ENCODE data around the gene FOXK1. TPM values are rescaled to one million over a fixed set of nuclear protein-coding genes. Genes with fewer than 3 reads are reported as not detected.

Gene FOXK1
- total RNA-seq, 1 donor from 2014 or later = 53.6 TPM

GRCh38 chr7:4744391-4745264 lies 62.5 kb downstream of the FOXK1 start:
- Mint-ChIP-seq H3K9me3 (ENCODE audit: unreplicated experiment) (no peaks in the 10 kb centered on the region), H3K4me1 (ENCODE audit: low read depth, unreplicated experiment) (peaks cover 44% of the 10 kb centered on the region)

GRCh38 chr7:4745265-4745919 lies 63.3 kb downstream of the FOXK1 start:
- H3K4me1 Mint-ChIP-seq (ENCODE audit: low read depth, unreplicated experiment) = peaks cover 40% of the 10 kb centered on the region
- Histone ChIP-seq H3K4me2 (ENCODE audit: low read length) (peak overlapping the region; percentile 80), H3K27me3 (ENCODE audit: insufficient read depth, low read length) (no peaks in the 10 kb centered on the region), H3K9ac (ENCODE audit: low read length) (peak overlapping the region; percentile 82), H2AFZ (ENCODE audit: low read depth, low read length) (no peak overlapping the region), H4K20me1 (ENCODE audit: insufficient read depth, low read length) (peaks cover 4% of the 10 kb centered on the region), H3K79me2 (ENCODE audit: insufficient read depth, low read length) (peaks cover 55% of the 10 kb centered on the region), H3K4me3 (ENCODE audit: insufficient read depth, low read depth, low read length) (peak overlapping the region; percentile 30), H3K27ac (ENCODE audit: low read depth, low read length) (peak overlapping the region; percentile 93), H3K9me3 (ENCODE audit: insufficient read depth, low read depth, low read length) (no peaks in the 10 kb centered on the region), H3K4me1 (ENCODE audit: insufficient read depth, low read length) (peaks cover 30% of the 10 kb centered on the region), H3K36me3 (ENCODE audit: insufficient read depth, low read length) (peaks cover 5% of the 10 kb centered on the region)
- FAIRE-seq = no peak
- peak overlapping the region; percentile 45 for H3K4me3 Mint-ChIP-seq (ENCODE audit: unreplicated experiment)
- DNase-seq (ENCODE audit: low read depth) = no peak
- no peaks in the 10 kb centered on the region for H3K9me3 Mint-ChIP-seq (ENCODE audit: unreplicated experiment)
- TF ChIP-seq EZH2 (IDR thresholded peaks at IDR 0.05; ENCODE audit: insufficient read depth, low read length) (no peak), CTCF (IDR thresholded peaks at IDR 0.05; ENCODE audit: insufficient read depth, low read depth, low read length) (no peak)
- peaks cover 44% of the 10 kb centered on the region for H3K36me3 Mint-ChIP-seq (ENCODE audit: low read depth, unreplicated experiment)
- peak overlapping the region; percentile 96 for H3K27ac Mint-ChIP-seq (ENCODE audit: unreplicated experiment)
- no peaks in the 10 kb centered on the region for H3K27me3 Mint-ChIP-seq (ENCODE audit: low read depth, unreplicated experiment)

More at GRCh38 chr7:4744391-4745264, 62.5 kb downstream of the FOXK1 start:
- Mint-ChIP-seq H3K36me3 (ENCODE audit: low read depth, unreplicated experiment) (peaks cover 44% of the 10 kb centered on the region), H3K27ac (ENCODE audit: unreplicated experiment) (peak overlapping the region; percentile 94), H3K4me3 (ENCODE audit: unreplicated experiment) (peak overlapping the region; percentile 71), H3K27me3 (ENCODE audit: low read depth, unreplicated experiment) (no peaks in the 10 kb centered on the region)
- H3K27ac ChIP-seq (ENCODE audit: low read depth, low read length) = peak overlapping the region; percentile 93
- H2AFZ ChIP-seq (ENCODE audit: low read depth, low read length) = no peak overlapping the region
- peak overlapping the region; percentile 80 for H3K4me2 ChIP-seq (ENCODE audit: low read length)
- FAIRE-seq (no peak), DNase-seq (ENCODE audit: low read depth) (peak; percentile 99)
- H3K9me3 ChIP-seq (ENCODE audit: insufficient read depth, low read depth, low read length) = no peaks in the 10 kb centered on the region
- peaks cover 54% of the 10 kb centered on the region for H3K79me2 ChIP-seq (ENCODE audit: insufficient read depth, low read length)
- no peak for TF ChIP-seq CTCF (IDR thresholded peaks at IDR 0.05; ENCODE audit: insufficient read depth, low read depth, low read length)
- TF ChIP-seq EZH2 (IDR thresholded peaks at IDR 0.05; ENCODE audit: insufficient read depth, low read length) = no peak
- H3K9ac ChIP-seq (ENCODE audit: low read length) = peak overlapping the region; percentile 82
- peaks cover 5% of the 10 kb centered on the region for H3K36me3 ChIP-seq (ENCODE audit: insufficient read depth, low read length)
- no peak overlapping the region for H3K4me3 ChIP-seq (ENCODE audit: insufficient read depth, low read depth, low read length)
- H3K27me3 ChIP-seq (ENCODE audit: insufficient read depth, low read length) = no peaks in the 10 kb centered on the region
- H3K4me1 ChIP-seq (ENCODE audit: insufficient read depth, low read length) = peaks cover 33% of the 10 kb centered on the region
- H4K20me1 ChIP-seq (ENCODE audit: insufficient read depth, low read length) = no peaks in the 10 kb centered on the region
